Measurements from ENCODE around the gene EGFL7.

GRCh38 chr9:136620441-136621018 is 42.2 kb upstream of the EGFL7 start:
- TF ChIP-seq CTCF (conservative IDR thresholded peaks at IDR 0.05), result no peak
- TF ChIP-seq EZH2 (IDR thresholded peaks at IDR 0.05; ENCODE audit: low read depth), result no peak
